ENCODE measurements around the gene TVP23C. TPM values are rescaled to one million over a fixed set of nuclear protein-coding genes. Genes with fewer than 3 reads are reported as not detected.

Gene TVP23C
- total and polyA plus RNA-seq, 2 of the 8 experiments (the other 6 are each of a cell fraction or from before 2014, with no cell fraction given), result 2.9 to 9.6 TPM

- TF ChIP-seq, protein P1, sequence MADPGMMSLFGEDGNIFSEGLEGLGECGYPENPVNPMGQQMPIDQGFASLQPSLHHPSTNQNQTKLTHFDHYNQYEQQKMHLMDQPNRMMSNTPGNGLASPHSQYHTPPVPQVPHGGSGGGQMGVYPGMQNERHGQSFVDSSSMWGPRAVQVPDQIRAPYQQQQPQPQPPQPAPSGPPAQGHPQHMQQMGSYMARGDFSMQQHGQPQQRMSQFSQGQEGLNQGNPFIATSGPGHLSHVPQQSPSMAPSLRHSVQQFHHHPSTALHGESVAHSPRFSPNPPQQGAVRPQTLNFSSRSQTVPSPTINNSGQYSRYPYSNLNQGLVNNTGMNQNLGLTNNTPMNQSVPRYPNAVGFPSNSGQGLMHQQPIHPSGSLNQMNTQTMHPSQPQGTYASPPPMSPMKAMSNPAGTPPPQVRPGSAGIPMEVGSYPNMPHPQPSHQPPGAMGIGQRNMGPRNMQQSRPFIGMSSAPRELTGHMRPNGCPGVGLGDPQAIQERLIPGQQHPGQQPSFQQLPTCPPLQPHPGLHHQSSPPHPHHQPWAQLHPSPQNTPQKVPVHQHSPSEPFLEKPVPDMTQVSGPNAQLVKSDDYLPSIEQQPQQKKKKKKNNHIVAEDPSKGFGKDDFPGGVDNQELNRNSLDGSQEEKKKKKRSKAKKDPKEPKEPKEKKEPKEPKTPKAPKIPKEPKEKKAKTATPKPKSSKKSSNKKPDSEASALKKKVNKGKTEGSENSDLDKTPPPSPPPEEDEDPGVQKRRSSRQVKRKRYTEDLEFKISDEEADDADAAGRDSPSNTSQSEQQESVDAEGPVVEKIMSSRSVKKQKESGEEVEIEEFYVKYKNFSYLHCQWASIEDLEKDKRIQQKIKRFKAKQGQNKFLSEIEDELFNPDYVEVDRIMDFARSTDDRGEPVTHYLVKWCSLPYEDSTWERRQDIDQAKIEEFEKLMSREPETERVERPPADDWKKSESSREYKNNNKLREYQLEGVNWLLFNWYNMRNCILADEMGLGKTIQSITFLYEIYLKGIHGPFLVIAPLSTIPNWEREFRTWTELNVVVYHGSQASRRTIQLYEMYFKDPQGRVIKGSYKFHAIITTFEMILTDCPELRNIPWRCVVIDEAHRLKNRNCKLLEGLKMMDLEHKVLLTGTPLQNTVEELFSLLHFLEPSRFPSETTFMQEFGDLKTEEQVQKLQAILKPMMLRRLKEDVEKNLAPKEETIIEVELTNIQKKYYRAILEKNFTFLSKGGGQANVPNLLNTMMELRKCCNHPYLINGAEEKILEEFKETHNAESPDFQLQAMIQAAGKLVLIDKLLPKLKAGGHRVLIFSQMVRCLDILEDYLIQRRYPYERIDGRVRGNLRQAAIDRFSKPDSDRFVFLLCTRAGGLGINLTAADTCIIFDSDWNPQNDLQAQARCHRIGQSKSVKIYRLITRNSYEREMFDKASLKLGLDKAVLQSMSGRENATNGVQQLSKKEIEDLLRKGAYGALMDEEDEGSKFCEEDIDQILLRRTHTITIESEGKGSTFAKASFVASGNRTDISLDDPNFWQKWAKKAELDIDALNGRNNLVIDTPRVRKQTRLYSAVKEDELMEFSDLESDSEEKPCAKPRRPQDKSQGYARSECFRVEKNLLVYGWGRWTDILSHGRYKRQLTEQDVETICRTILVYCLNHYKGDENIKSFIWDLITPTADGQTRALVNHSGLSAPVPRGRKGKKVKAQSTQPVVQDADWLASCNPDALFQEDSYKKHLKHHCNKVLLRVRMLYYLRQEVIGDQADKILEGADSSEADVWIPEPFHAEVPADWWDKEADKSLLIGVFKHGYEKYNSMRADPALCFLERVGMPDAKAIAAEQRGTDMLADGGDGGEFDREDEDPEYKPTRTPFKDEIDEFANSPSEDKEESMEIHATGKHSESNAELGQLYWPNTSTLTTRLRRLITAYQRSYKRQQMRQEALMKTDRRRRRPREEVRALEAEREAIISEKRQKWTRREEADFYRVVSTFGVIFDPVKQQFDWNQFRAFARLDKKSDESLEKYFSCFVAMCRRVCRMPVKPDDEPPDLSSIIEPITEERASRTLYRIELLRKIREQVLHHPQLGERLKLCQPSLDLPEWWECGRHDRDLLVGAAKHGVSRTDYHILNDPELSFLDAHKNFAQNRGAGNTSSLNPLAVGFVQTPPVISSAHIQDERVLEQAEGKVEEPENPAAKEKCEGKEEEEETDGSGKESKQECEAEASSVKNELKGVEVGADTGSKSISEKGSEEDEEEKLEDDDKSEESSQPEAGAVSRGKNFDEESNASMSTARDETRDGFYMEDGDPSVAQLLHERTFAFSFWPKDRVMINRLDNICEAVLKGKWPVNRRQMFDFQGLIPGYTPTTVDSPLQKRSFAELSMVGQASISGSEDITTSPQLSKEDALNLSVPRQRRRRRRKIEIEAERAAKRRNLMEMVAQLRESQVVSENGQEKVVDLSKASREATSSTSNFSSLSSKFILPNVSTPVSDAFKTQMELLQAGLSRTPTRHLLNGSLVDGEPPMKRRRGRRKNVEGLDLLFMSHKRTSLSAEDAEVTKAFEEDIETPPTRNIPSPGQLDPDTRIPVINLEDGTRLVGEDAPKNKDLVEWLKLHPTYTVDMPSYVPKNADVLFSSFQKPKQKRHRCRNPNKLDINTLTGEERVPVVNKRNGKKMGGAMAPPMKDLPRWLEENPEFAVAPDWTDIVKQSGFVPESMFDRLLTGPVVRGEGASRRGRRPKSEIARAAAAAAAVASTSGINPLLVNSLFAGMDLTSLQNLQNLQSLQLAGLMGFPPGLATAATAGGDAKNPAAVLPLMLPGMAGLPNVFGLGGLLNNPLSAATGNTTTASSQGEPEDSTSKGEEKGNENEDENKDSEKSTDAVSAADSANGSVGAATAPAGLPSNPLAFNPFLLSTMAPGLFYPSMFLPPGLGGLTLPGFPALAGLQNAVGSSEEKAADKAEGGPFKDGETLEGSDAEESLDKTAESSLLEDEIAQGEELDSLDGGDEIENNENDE (IDR thresholded peaks at IDR 0.05; ENCODE audit: insufficient replicate concordance, low read length), result no peak
- no peak for TF ChIP-seq GTF2F1 (IDR thresholded peaks at IDR 0.05; ENCODE audit: borderline replicate concordance, low read depth, low read length)
- no peak for TF ChIP-seq NRF1 (IDR thresholded peaks at IDR 0.05; ENCODE audit: low read depth, low read length)
- no peak for TF ChIP-seq BACH1 (IDR thresholded peaks at IDR 0.05; ENCODE audit: low read length)
- no peak for TF ChIP-seq CREB1 (IDR thresholded peaks at IDR 0.05)
- no peak for TF ChIP-seq POLR2A (IDR thresholded peaks at IDR 0.05; ENCODE audit: control extremely low read depth in 1 of 2, low read depth in 2 of 2, low read length in 2 of 2)
- TF ChIP-seq JUN (IDR thresholded peaks at IDR 0.05; ENCODE audit: low read depth, low read length), result no peak
- TF ChIP-seq SIRT6 (IDR thresholded peaks at IDR 0.05; ENCODE audit: low read length), result no peak
- TF ChIP-seq E2F6 (IDR thresholded peaks at IDR 0.05), result no peak
- no peak for TF ChIP-seq HDAC6 (IDR thresholded peaks at IDR 0.05; ENCODE audit: low read depth, low read length)
- TF ChIP-seq SAP30 (IDR thresholded peaks at IDR 0.05; ENCODE audit: insufficient read depth, insufficient replicate concordance, low read length), result no peak
- no peak for TF ChIP-seq POLR2AphosphoS5 (IDR thresholded peaks at IDR 0.05; ENCODE audit: low read depth, low read length)
These were observed 59.6 kb downstream of the TVP23C start (continued) for GRCh38 chr17:15503731-15504130.
